ENCODE measurements around the gene CD247.

Gene CD247

DNA sequence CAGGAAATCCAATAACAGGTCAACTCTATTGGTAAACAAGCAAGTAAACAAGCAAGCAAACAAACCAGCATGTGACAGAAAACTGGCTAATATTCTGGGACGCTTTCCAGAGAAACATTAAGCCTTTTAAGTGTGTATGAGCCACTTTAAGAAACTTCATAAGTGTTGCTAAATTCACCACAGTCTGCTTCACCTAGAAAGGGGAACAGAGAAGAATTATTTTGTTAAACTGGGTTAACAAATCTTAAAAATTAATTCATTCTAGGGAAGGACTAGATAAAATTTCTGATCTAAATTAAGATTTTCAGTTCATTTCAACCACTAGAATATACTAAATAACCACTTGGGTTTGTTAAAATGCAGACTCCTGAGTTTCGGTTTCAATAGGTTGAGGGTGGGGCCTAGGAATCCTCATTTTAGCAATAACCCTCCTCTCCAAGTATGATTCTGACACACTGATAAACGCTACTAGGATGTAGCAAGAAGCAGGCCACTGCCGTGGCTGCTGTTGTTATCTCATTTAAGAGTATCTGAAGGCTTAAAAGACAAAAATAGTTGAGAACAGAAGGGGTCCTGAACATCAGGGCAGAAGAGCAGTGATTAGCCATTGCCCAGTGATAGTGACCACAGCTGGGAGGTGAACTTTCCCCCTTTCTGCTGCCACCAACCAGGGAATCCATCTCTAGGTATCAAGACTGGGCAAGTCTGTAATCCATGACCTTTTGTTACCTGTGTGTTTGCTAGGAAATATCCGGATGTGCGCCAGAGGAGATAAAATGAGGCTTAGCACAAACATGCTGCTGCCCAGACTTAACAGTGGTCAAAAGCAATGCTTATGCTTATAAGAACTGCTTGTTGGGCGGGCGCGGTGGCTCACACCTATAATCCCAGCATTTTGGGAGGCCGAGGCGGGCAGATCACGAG, 24.0 kb upstream of the CD247 start:
- no peak for DNase-seq

DNA sequence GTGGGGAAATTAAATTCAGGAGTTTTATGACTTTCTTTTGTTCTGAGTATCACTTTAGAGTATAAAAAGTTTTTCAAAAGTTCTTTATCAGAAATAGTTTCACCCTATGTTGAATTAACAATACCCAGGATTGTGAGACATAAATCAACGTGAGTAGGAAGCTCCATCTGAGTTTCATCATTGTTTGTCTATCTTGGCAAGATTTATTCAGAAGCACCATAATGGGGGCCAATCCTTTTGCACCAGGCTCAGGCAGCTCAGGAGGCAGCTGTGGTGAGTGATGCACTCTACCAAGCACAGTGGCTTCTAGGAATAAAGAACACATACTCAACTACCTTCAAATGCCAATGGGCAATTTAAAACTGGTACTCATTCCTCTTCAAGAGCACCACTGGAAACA, 23.3 kb upstream of the CD247 start:
- no peak for DNase-seq

DNA sequence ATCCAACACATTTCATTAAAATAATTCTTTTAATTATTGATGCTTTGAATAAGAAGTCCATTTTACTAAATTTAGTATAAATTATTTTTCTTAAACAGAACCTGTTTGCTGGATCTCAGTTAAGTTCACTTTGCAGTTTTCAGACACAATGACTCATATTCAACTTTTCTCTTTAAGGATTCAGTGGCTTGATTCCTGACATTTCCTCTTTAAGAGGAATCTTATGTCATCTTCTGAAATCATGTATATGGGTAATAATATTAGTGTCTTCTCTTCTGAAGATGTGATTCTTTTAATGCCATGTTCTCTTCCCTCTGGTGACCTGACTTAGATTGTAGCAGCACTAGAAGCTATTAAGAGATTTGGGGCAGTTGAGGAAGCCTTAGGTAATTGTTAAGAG, 22.7 kb upstream of the CD247 start:
- DNase-seq: no peak

GRCh38 chr1:167538657-167539056, 20.3 kb upstream of the CD247 start:
- no peak for DNase-seq

- DNase-seq: peak; percentile 58 to 71
These were observed 15.5 kb upstream of the CD247 start for GRCh38 chr1:167533851-167534300.

- DNase-seq: no peak
These were observed 14.9 kb upstream of the CD247 start for GRCh38 chr1:167532964-167533824.

DNA sequence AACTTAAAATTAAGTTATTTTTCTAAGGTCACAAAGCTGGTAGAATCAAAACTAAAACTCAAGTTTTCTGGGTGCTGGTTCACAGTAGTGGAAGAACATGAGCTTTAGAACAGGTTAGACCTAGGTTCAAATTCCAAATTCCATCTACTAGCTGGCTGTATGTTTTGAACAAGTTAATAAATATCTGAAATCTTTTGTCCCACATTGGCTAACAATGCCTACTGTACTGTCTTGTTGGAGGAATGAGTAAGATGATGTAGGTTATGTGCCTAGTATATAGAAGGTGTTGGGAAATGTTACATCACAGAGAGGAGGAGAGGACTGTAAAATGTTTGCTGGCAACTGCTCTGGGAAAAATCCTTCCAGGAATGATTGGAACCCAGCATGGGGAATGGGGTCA, 14.0 kb upstream of the CD247 start:
- no peak for DNase-seq

- DNase-seq: no peak
These were observed 11.6 kb upstream of the CD247 start for GRCh38 chr1:167529829-167530474.

DNA sequence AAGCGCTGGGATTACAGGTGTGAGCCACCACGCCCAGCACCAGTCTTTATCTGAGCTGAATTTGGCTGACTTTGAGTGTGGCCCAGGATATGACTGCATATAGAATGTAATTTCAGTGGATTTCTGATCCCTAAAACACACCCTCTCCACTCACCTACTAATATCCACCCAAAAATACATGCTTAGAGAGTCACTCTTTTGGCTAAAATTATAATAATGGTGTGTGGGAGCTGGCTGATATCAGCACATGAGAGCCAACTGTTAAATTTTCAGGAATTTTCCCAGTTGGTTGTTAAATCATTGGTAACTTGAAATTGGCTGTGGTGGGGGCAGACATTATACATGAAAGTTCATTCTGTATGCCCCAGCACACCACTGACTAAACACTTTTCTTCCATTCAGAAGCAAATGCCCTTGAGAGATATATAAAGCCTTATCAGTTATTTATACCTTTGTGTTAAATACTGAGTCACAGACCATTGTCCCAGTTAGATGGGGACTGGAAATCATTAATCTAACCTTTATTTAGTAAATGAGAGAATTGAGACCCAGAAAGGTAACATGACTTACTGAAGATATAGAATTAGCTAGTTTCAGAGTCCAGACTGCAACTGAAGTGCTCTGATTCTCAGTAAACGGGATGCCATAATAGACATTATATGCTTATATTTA, 9.9 kb upstream of the CD247 start:
- no peak for DNase-seq

GRCh38 chr1:167526667-167527383, 8.5 kb upstream of the CD247 start:
- no peak for DNase-seq

GRCh38 chr1:167524651-167525050, 6.3 kb upstream of the CD247 start:
- DNase-seq: no peak

DNA sequence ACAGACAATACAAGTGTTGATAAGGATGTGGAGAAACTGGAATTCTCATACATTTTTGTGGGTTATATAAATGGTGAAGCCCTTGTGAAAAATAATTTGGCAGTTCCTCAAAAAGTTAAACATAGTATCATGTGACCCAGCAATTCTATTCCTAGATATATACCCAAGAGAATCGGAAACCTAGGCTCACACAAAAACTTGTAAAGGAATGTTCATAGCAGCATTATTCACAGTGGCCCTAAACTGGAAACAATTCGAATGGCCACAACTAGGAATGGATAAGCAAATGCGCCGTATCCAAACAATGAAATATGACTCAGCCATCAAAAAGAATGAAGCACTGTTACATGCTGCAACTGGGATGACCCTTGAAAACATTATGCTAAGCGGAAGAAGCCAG, 3.9 kb upstream of the CD247 start:
- no peak for DNase-seq

DNA sequence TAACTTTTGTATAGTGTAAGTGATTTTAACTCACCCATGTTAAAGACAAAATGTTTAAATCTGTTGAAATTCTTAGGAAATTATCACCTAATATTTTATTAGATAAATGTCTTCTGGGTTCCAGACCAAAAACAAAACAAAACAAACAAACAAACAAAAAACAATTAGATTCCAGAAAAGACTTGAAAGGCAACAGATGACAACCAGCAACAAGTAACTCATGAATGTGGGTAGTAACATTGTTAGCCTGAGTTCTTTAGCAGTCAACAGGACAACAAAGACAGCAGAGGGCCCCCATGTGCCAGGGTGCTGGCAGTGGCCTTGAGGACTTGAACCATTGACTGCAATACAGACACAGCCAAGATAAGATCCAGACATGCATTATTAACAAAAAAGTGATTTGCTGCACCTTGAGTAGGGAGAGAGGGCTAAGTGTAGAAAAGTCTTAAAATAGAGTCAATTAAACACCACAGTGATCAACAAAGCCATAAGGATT, 2.4 kb upstream of the CD247 start:
- DNase-seq: no peak

GRCh38 chr1:167517535-167518330, 596 bp downstream of the CD247 start:
- peak; percentile 74 to 83 for DNase-seq

DNA sequence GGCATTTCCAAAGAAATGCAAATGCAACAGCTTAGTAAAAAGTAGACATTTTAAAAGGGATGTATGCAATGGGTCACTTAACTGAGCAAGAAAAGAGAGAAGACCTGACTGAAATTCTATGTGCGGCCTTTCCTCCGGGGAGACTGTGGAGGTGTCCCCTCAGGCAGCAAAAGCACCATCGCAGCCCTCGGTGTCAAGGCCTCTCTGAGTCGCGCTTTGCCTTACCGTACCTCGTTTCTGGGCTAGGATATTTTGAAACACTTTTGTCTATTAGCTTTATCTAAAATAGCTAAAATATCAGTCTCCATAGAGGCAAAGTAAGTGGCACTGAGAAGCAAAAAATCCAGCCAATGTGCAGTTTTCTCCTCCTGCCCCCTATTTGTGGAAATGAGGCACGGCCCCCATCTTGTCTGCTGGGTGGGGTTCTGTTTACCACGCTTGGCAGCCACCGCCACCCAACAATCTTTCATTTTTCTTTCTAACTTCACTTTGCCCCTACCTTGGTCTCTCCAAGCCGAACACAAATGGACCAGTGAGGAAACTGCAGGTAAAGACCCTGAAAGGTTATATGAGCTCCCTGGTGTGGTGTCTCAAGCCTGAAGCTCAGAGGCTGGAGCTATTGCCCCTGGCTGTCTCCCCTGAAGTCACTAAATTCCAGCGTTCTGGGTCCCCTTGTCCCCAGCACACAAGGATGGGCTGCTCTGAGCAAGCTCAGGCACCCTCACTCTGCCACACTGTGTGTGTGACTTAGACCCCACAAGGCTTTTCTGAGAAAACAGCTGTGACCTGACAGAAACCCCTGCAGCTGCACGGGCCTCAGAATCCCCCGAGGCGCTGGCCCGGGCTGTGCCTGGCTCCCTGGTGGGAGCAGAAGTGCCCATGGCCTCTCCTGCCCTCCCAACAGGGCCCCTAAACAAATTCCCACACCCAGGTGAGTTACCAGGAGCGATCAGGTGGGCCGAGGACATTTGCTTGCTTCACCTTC, 1.6 kb downstream of the CD247 start:
- peak; percentile 30 to 61 for DNase-seq

DNA sequence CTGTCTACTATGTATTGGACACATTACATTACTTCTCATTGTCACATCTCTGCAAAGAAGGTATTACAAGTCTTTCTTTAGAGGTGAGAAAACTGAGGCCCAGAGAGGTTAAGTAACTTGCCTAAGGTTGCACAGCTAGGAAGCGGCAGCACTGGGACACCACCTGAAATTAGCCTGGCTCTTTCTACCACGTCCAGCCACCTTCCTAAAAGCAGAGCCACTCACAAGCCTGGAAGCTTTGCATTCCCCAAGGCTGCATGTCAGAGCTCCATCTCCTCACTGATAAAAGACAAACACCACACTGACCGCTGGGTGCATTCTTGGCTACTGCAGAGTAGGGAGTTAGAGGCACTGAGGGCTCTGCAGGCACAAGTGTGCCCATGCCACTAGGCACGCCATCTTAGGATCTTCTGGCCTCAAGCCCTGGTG, 2.4 kb downstream of the CD247 start:
- DNase-seq: no peak

DNA sequence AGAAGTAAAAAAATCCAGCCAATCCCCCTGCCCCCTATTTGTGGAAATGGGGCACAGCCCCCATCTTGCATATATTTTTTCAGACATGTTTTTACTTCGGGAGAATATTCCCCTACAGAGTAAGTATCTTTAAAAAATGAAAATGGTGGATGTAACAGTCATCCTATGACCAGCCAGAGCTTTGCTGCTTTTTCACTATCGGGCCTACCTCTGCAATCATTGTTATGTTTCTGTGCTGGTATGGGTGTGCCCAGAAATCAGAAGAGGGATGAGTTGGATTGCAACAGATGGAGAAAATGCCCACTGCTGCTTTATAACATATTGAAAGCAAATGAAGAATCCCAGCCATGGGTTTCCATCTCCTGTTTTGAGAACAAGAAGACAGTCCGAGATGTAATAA, 2.9 kb downstream of the CD247 start:
- no peak for DNase-seq

GRCh38 chr1:167514288-167514687, 4.0 kb downstream of the CD247 start:
- DNase-seq: peak in 1 of 2 donors; percentile 41

DNA sequence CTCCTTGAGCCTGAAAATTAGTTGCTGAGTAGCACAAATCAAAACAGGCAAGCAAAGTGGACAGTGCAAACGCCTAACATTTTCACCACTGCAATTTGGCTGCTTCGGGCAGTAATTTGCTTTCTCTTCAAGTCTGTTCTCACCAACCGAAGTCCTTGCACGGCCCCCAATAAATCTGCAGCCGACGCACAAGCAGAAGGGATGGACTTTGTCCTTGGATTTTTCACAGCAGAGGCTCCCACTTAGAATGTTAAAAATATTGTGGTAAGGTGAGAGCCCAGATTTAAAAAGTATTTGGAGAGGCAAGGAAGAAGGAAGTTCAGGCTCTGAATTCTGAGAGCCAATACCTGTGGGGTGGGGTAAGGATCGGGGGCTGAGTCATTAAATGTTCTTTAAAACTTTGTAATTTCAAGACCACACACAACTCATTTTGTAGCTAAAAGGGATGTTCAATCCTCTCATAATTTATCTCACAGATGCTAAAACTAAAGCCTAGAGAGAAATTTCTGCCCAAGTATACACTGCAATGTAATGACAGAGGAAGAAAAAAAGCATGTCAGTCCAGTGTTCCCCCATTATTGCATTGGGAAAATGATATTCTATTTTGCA, 6.2 kb downstream of the CD247 start:
- DNase-seq: no peak
